ENCODE measurements around the gene DMAC1. TPM values are rescaled to one million over a fixed set of nuclear protein-coding genes. Genes with fewer than 3 reads are reported as not detected.

DMAC1 gene
- total RNA-seq, 1 experiment from 2014 or later: 72.7 TPM

DNA sequence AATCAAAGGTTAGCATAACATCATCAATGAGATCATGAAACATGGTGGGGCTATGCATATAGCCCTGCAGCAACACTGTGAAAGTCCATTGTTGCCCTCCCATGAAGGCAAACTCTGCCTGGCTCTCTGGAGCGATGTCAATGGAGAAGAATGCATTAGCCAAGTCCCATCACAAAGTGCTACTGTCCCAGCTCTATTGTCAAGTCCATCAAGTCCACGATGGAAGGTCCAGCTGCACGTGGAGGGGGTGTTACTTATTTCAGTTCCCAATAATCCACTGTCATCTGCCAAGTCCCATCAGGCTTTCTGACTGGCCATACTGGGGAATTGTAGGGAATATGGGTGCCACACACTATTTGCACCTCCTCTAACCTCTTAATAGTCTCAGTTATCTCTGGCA is 10.8 kb downstream of the DMAC1 start:
- no peak for DNase-seq
- Histone ChIP-seq H4K20me1 (ENCODE audit: control insufficient read depth, insufficient read depth, insufficient read length) (no peaks in the 10 kb centered on the region), H2AK5ac (ENCODE audit: insufficient read length, low read length) (no peak overlapping the region)

More for the DNA sequence above, 10.8 kb downstream of the DMAC1 start:
- H4K8ac ChIP-seq (replicated peaks; ENCODE audit: insufficient read length, low read depth, low read length): no peak overlapping the region
- H3K4me1 ChIP-seq (ENCODE audit: insufficient read depth, low read length): no peaks in the 10 kb centered on the region
- H2BK20ac ChIP-seq (ENCODE audit: low read depth, low read length, poor library complexity, severe bottlenecking): no peak overlapping the region
- no peak overlapping the region for H3T11ph ChIP-seq (ENCODE audit: low read length)
- no peak overlapping the region for H2BK15ac ChIP-seq (ENCODE audit: low read depth, low read length)
- H3K9me3 Mint-ChIP-seq: no peaks in the 10 kb centered on the region
- whole genome bisulfite sequencing (ENCODE audit: extremely low coverage, insufficient read length, low lambda C conversion rate): no CpG with 5 or more reads among the region's 3 CpGs
- no peak overlapping the region for H3K27ac Mint-ChIP-seq
- no peak overlapping the region for H3K18ac ChIP-seq (ENCODE audit: insufficient read length, low read depth, low read length)
- H3K14ac ChIP-seq (ENCODE audit: insufficient read depth, low read length): no peak overlapping the region
- no peaks in the 10 kb centered on the region for H3K23me2 ChIP-seq (ENCODE audit: insufficient read length, low read depth, low read length, poor library complexity, severe bottlenecking)
- no peaks in the 10 kb centered on the region for H3K79me1 ChIP-seq (ENCODE audit: insufficient read depth, low read depth, low read length, poor library complexity, severe bottlenecking)
- H3K27ac ChIP-seq (ENCODE audit: insufficient read length, low read depth, low read length): no peak overlapping the region
- H4K5ac ChIP-seq (ENCODE audit: insufficient read length, low read depth, low read length): no peak overlapping the region
- no peaks in the 10 kb centered on the region for H3K27me3 Mint-ChIP-seq (ENCODE audit: low read depth)
- H2BK12ac ChIP-seq (ENCODE audit: insufficient read length, low read depth, low read length): no peak overlapping the region
- peaks cover 3 to 11% (median 9%) of the 10 kb centered on the region in 3 experiments; a peak in 5 of 7 replicates for H3K36me3 Mint-ChIP-seq (ENCODE audit: insufficient read depth in 1 of 3, low read depth in 3 of 3)
- no peak overlapping the region for H3K23ac ChIP-seq (ENCODE audit: insufficient read length, low read depth, low read length)
- no peaks in the 10 kb centered on the region for H3K9me3 ChIP-seq (ENCODE audit: control insufficient read depth, low read depth, low read length)
- no peak overlapping the region for H3K4ac ChIP-seq (ENCODE audit: low read depth, low read length)
- no peak overlapping the region for H3K9ac ChIP-seq (ENCODE audit: extremely low read depth, insufficient read length, low read length)
- H2BK120ac ChIP-seq (ENCODE audit: low read depth, low read length, poor library complexity, severe bottlenecking): no peak overlapping the region
- no peak overlapping the region for H3K56ac ChIP-seq (ENCODE audit: insufficient read length, low read depth, low read length)
- H2AFZ ChIP-seq (ENCODE audit: low read length): no peak overlapping the region
- H4K91ac ChIP-seq (ENCODE audit: insufficient read length, low read depth, low read length): no peak overlapping the region
- no peaks in the 10 kb centered on the region for H3K27me3 ChIP-seq (ENCODE audit: insufficient read depth, low read length)
- no peak for TF ChIP-seq CTCF (conservative IDR thresholded peaks at IDR 0.05)
- H3K79me2 ChIP-seq (ENCODE audit: insufficient read depth, low read length): no peaks in the 10 kb centered on the region
- H3K4me3 Mint-ChIP-seq: no peak overlapping the region
- no peaks in the 10 kb centered on the region for H3K4me1 Mint-ChIP-seq
- H3K4me2 ChIP-seq (ENCODE audit: insufficient read depth, insufficient read length, low read length): no peak overlapping the region
- no peak overlapping the region for H2BK5ac ChIP-seq (ENCODE audit: insufficient read length, low read length)

Measured in H9 (cell line).